ENCODE measurements around the gene SERPINA3.

SERPINA3 gene

GRCh38 chr14:94611179-94611578 lies 1.0 kb upstream of the SERPINA3 start:
- no peak overlapping the region for H3K4me3 ChIP-seq (ENCODE audit: low read depth, low read length)
- no peak for TF ChIP-seq CTCF (IDR thresholded peaks at IDR 0.05; ENCODE audit: control insufficient read depth, extremely low read depth, insufficient read depth)
- DNase-seq (ENCODE audit: low read depth) = no peak

GRCh38 chr14:94612580-94613554 lies 676 bp downstream of the SERPINA3 start:
- DNase-seq (ENCODE audit: low read depth) = no peak
- no peak overlapping the region for H3K4me3 ChIP-seq (ENCODE audit: low read depth, low read length)
- no peak for TF ChIP-seq CTCF (IDR thresholded peaks at IDR 0.05; ENCODE audit: control insufficient read depth, extremely low read depth, insufficient read depth)

- DNase-seq (ENCODE audit: low read depth) = no peak
- TF ChIP-seq CTCF (IDR thresholded peaks at IDR 0.05; ENCODE audit: control insufficient read depth, extremely low read depth, insufficient read depth) = no peak
- no peak overlapping the region for H3K4me3 ChIP-seq (ENCODE audit: low read depth, low read length)
Measured at GRCh38 chr14:94613720-94614644, 1.8 kb downstream of the SERPINA3 start.

- no peak for TF ChIP-seq CTCF (IDR thresholded peaks at IDR 0.05; ENCODE audit: control insufficient read depth, extremely low read depth, insufficient read depth)
- H3K4me3 ChIP-seq (ENCODE audit: low read depth, low read length) = no peak overlapping the region
- no peak for DNase-seq (ENCODE audit: low read depth)
Measured at GRCh38 chr14:94614802-94615201, 2.6 kb downstream of the SERPINA3 start.

GRCh38 chr14:94615254-94615653 lies 3.1 kb downstream of the SERPINA3 start:
- DNase-seq (ENCODE audit: low read depth) = no peak
- no peak overlapping the region for H3K4me3 ChIP-seq (ENCODE audit: low read depth, low read length)
- TF ChIP-seq CTCF (IDR thresholded peaks at IDR 0.05; ENCODE audit: control insufficient read depth, extremely low read depth, insufficient read depth) = no peak

- H3K4me3 ChIP-seq (ENCODE audit: low read depth, low read length) = no peak overlapping the region
- no peak for TF ChIP-seq CTCF (IDR thresholded peaks at IDR 0.05; ENCODE audit: control insufficient read depth, extremely low read depth, insufficient read depth)
- DNase-seq (ENCODE audit: low read depth) = no peak
Measured at GRCh38 chr14:94615823-94616570, 3.8 kb downstream of the SERPINA3 start.

Measured in LNCaP clone FGC (cell line).